GM18867 (cell line): ENCODE results near the gene USF1.
A peak's percentile ranks its signal among the peaks of the same experiment; 100 is the strongest.
"Not testable (repeated sequence)": the region's sequence is repeated elsewhere in the genome, so short reads cannot be mapped to it uniquely, and the experiment has no call there.

ENCODE experiments used
- ATAC-seq: cut with Tn5 transposase; IDR thresholded peaks from one replicate; pipeline ENCODE4 v1.9.1; 2021; ENCODE audit warnings: mild to moderate bottlenecking, moderate library complexity; ENCODE audit not compliant: unreplicated experiment

Gene USF1

DNA sequence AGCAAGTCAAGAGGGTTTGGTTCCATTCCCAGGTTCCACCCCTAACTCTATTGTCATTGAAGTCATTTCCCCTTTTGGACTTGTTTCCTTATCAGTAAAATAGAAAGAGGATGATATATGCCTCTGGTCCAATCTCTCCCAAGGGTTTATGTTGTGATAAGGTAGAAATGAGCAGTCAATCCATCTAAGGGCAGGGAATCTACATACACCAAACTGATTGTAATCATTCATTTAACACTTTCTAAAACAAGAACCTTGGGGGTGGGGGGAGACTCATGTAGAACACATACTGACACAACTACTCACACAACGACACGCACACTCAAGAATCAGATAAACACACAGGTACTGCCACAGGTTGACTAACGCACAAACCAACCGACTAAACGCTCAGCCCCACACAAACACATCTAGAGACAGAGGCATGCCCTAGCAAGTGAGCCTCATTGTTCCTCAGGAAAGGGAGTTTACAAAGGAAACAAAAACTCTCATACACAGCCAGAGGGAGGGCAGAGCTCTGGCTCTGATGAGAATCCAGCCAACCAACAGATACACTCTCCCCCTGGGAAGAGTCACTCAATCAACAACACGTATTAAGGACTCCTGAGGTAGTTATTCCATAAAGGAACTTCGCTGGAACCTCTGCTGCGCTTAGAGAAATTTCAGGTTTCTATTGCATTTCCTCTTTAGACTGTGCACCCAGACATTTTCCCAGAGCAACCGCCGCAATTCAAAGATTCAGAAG lies 25.9 kb downstream of the USF1 start:
- no peak for ATAC-seq

DNA sequence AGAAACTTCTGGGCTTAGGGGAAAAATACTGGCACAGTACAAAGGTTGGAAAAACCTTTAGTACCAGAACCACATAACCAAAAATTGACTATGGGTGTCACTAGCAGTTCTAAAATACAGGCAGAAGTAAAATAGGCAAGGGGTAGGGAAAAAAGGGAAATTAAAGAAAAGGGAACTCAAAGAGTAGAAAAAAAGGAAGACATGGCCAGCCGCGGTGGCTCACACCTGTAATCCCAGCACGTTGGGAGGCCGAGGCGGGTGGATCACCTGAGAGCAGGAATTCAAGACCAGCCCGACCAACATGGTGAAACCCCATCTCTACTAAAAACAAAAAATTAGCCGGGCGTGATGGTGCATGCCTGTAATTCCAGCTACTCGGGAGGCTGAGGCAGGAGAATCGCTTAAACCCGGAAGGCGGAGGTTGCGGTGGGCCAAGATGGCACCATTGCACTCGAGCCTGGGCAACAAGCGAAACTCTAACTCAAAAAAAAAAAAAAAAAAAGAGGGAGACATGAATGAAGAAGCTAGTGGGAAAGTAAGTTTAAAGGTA lies 26.6 kb downstream of the USF1 start:
- ATAC-seq: not testable (repeated sequence)

DNA sequence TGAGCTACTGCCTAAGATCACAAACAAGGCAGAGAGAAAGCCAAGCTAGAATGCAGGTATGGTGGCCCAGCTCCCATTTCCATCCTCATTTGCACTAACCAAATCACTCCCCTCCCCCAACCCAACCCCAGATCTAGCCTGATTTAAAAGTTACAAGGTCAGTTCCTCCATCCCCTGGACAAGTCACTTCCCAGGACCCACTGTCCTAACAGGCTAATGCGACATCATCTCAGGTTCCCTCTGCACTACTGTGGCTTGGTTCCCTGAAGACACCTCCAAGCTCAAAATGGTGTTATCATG lies 27.2 kb downstream of the USF1 start:
- no peak for ATAC-seq

- ATAC-seq: no peak
Observed at GRCh38 chr1:161017756-161018630, 27.8 kb downstream of the USF1 start.

GRCh38 chr1:161017181-161017580 lies 28.6 kb downstream of the USF1 start:
- not testable (repeated sequence) for ATAC-seq

DNA sequence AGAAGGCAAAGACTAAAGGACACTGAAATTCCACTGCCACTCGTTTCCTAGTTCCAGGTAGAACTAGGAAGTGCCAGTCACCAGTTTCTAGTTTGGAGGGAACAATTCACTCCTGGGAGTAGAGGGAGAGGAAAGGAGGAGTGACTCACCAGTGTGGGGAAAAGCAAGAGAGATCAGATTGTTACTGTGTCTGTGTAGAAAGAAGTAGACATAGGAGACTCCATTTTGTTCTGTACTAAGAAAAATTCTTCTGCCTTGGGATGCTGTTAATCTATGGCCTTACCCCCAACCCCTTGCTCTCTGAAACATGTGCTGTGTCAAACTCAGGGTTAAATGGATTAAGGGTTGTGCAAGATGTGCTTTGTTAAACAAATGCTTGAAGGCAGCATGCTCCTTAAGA lies 29.1 kb downstream of the USF1 start:
- ATAC-seq: not testable (repeated sequence)

DNA sequence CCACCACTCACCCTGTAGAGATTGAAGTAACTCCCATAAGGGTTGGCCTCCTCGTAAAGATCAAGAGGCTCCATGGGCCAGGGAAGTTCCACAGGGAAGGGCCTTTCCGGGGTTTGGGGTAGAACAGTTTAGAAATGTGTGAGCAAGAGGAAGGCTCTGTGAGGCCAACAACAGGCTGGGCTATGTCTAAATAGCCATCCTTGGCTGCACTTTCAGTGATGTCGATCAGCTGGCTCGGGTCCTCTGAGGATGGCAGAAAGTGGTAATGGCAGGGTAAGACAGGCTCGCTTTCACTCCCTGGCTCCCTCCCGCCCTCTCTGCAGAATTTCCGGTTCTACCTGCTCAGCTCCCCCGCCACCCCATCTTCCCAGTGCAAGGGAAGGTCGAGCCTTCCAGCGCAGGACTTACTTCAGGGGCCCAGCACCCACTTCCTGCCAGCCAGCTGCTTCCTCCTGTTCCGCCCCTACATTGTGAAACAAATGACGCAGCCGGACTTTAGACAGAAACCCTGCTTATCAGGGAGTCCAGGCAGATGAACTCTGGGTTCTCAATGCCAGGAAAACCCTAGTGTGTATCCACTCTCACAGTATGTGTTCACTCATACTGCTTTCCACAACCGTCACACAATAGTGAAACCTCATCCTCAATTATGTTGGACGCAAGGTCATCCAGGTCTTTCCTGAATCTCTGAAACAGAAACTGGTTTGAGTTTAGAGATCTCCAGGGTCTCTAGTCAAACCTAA lies 32.1 kb downstream of the USF1 start:
- peak; percentile 86 for ATAC-seq

DNA sequence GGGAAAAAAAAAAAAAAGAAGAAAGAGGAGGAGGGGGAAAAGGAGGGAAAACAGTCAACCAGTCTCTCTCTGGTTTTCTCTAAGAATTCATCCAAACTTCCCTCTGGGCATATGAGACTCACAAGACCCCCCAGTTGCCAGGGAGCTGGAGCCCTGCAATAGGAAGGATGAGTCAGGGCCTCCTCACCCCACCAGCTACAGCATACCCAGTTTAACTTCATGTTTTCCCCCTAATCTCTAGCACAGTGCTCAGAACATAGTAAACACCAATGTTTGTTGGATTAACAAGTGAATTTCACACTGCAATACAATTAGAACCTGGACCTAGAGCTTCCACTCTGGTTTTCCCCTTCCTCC lies 32.7 kb downstream of the USF1 start:
- no peak for ATAC-seq

- no peak for ATAC-seq
Observed at GRCh38 chr1:161012420-161012819, 33.4 kb downstream of the USF1 start.

DNA sequence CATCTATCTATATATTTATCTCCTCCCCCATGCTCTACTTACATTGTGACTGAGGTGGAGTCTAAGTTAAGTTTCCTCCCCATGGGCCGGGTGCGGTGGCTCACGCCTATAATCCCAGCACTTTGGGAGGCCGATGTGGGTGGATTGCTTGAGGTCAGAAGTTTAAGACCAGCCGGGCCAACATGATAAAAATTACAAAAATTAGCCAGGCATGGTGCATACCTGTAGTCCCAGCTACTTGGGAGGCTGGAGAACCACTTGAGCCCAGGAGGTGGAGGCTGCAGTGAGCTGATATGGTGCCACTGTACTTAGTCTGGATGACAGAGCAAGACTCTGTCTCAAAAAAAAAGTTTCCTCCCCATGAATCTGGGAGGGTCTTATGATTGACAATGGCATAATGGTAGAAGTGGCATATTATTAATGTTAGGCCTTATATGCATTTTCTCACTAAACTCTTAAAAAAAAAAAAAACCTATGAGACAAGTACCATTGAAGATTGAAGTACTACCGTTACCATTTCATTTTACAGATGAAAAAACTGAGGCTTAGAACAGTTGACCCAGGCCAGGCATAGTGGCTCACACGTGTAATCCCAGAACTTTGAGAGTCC lies 36.1 kb downstream of the USF1 start:
- no peak for ATAC-seq

DNA sequence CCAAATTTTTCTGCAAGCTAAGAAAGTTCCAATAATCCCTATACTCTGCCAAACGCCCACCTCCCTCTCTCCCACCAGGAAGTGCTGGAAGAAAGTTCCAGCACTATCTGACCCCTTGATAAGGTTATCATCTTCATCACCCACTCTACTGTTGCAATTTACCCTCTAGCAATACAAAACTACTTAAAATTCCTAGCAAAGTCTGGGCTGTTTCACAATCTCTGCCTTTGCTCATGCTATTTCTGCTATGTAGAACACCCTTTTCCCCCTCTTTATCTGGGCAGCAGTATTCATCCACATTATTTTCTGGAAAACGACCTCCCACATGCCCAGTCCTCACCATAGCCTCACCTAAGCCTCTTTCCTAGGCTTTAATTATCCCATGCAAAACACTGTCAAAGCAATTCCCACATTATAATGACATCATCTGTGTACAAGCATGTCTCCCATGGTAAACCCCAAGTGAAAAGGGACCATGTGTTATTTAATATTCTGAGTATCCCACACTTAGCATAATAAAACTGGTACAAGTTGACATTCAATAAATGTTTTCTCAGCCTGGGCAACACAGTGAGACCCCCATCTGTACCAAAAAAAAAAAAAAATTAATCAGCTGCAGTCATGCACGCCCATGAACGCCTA lies 36.8 kb downstream of the USF1 start:
- no peak for ATAC-seq

- ATAC-seq: no peak
Observed at GRCh38 chr1:161007369-161007768, 38.4 kb downstream of the USF1 start.

DNA sequence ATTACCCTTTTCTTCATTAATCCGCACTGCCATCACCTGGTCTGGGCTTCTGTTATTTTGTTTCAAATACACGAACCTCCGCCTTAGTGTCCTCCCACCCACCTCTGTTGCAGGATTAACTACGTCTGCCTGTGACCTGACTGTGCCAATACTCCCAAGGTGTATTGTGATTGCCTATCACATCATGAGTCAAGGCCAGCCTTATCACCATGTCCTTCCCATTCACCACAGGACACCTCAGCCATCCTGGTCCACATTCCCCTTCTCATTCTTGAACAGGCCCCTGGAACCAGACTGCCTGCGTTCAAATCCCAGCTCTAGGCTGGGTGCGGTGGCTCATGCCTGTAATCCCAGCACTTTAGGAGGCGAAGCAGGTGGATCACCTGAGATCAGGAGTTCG lies 39.2 kb downstream of the USF1 start:
- no peak for ATAC-seq

- ATAC-seq: no peak
Observed at GRCh38 chr1:161001525-161001924, 44.3 kb downstream of the USF1 start.

GRCh38 chr1:161000736-161001480 lies 44.9 kb downstream of the USF1 start:
- ATAC-seq: no peak

GRCh38 chr1:160999376-160999775 lies 46.4 kb downstream of the USF1 start:
- ATAC-seq: no peak

DNA sequence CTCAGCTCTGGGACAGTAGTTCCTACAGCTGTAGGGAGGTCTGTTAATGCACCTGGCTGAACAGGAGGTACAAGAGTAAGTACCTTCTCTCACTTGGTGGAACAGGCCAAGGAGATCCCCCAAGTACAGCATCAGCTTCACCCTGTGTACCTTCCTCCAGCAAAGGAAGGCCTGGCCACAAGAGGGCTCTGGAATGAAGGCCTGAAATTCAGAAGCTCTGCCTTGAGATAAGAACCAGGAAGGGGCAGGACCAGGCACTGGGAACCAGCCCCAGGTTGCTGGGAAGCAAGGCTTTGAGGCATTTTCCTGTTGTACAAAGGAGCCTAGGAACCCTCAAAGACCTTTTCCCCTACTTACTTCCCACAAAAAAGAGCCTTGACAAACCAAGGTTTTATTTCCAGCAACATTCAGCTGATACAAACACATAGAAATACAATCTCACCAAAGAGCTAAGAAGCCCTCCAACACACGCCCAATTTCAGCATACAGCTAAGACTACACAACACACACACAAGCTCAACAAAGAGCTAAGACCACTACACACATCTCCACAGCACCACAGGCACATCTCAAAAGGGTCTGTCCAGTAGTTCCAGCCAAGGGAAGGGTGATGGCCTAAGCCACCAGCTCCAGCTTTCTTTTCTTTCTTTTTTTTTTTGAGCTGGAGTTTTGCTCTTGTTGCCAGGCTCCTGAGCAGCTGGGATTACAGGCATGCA lies 48.3 kb downstream of the USF1 start:
- ATAC-seq: no peak

DNA sequence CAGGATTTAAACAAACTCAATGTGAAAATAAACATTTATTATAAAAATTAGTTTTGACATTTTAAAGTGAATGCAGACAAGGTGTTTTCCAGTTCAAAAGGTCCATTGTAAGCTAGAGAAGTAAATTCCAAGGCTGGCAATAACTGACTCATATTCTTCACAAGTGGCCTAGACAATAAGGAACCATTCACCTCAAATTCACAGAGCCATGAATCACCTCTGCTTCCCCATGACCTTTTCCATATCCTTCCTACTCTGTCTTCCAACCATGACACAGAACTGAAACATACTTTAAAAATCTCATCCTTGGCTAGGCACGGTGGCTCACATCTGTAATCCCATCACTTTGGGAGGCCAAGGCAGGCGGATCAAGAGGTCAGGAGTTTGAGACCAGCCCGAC lies 49.6 kb downstream of the USF1 start:
- no peak for ATAC-seq

- no peak for ATAC-seq
Observed at GRCh38 chr1:160993544-160994193, 52.1 kb downstream of the USF1 start.
